H1 (cell line): ENCODE data around the gene ZBTB45. TPM values are rescaled to one million over a fixed set of nuclear protein-coding genes. Genes with fewer than 3 reads are reported as not detected.

Experiments used
- ATF3 ChIP-seq: IDR thresholded peaks from 2 replicates; pipeline ENCODE4 v1.6.1; 2011; ENCODE audit warnings: low read depth, mild to moderate bottlenecking, low read length; ENCODE audit not compliant: insufficient read depth
- EP300 ChIP-seq, 2 experiments: IDR thresholded peaks; 1 replicate in 1 of 2; 2 replicates in 1 of 2; pipeline ENCODE4 v1.6.1; 2011 to 2012; ENCODE audit warnings: low read depth in 2 of 2, low read length in 2 of 2, mild to moderate bottlenecking in 2 of 2, borderline replicate concordance in 1 of 2, inconsistent platforms in 1 of 2, moderate library complexity in 1 of 2
- polyA plus RNA-seq, 7 experiments: library from polyadenylated mRNA; depleted of rRNA in 3 of 7; stranded (reverse) in 5 of 7; unstranded in 2 of 7; fragments of >200 nt in 5 of 7; fragments of 200-250 nt in 2 of 7; gene quantifications; 1 replicate in 5 of 7; 2 replicates in 1 of 7; 4 replicates in 1 of 7; pipeline versions ENCODE4 v1.2.1 to v1.2.3, GENCODE V29; 2011 to 2013; ENCODE audit warnings: missing spikeins in 2 of 7, mixed read lengths in 2 of 7
- total RNA-seq: library from RNA; stranded (reverse); fragmentation: NEBNext Ultra II Directional; extraction: Animal tissue kit (Norgen Biotek cat#: 25700); gene quantifications from 2 replicates; pipeline ENCODE4 v1.2.1, GENCODE V29; 2021

The ZBTB45 gene
- total and polyA plus RNA-seq, 2 of the 8 experiments (the other 6 are each of a cell fraction or from before 2014, with no cell fraction given): 16.9 to 17.2 TPM

GRCh38 chr19:58474291-58474996 is 45.2 kb downstream of the ZBTB45 start (continued):
- no peak for TF ChIP-seq EP300 (IDR thresholded peaks at IDR 0.05; ENCODE audit: borderline replicate concordance in 1 of 2, low read depth in 2 of 2, low read length in 2 of 2)
- no peak for TF ChIP-seq ATF3
- TF ChIP-seq, all 59 proteins: peak for 0
